Superior temporal gyrus (tissue), 1 donor: Measurements from ENCODE around the gene IQUB.
"Not testable (repeated sequence)": the region's sequence is repeated elsewhere in the genome, so short reads cannot be mapped to it uniquely, and the experiment has no call there.

Experiments
- DNase-seq: peaks from one replicate; pipeline ENCODE4 v3.0.0-alpha.2; 2016; ENCODE audit errors: extremely low spot score

Gene IQUB

DNA sequence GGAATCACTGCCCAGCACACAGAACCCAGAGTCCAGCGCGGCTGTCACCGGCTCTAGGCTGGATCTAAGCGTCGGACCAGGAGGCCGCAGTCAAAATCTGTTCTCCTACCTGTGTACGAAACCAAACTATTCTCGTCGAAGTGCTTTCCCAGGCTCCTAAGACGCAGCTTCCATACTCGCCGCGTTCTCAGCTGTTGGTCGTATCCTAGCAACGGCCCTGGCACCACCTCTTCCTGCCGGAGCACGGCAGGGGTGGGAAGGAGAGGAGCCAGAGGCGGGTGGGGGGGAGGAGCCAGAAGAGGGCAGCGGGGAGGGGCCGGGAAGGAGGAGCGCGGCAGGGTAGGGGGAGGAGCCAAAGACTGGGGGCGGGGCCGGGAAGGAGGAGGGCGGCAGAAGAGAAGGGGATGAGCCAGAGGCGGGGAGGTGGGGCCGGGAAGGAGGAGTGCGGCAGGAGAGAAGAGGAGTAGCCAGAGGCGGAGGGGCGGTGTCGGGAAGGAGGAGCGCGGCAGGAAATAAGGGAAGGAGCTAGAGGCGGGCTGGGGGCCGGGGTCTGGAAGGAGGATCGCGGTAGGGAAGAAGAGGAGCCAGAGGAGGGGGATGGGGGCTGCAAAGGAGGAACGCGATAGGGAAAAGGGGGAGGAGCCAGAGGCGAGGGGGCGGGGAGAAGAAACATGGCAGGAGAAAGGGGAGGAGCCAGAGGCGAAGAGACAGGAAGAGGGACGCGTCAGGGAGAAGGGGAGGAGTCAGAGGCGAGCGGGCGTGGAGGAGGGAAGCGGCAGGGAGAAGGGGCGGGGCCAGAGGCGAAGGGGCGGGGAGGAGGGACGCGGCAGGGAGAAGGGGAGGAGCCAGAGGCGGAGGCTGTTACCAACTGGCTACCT, at the start of gene IQUB:
TSS of gene IQUB (minus strand) at position 213 of the 878 bp plus-strand sequence. CDS start 22,255 bp downstream, outside the sequence.
- peak; percentile 96 for DNase-seq

DNA sequence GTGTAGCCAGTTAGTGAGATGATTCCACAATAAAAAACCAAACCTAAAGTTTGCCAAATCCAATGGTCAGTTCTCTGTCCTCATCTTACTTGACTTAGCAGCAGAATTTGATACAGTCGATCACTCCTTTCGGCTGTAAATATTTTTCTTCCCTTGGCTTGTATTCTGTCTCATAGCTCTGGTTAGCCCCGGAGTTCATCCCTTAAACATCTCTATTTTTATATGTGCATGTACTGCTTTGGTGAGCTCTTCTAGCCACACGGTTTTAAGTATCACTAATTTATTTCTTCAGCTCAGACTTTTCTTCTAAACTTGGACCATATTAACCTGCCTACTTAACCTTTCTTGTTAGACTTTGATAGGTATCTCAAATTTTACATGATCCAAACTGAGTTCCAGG, 49.4 kb upstream of the IQUB start:
- DNase-seq, result no peak

DNA sequence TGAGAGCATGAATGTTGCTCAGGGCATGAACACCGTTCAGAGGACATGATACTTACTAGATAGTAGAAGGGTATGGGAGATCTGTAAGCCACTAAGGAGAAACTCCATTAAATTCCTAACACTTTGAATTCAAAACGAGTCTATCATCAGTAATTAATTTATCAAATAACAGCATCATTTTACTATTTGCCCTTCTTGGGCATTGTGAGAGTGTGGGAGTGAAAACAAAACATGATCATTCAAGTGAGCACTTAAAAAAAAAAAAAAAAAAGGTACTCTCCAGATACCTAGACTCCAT, 46.7 kb upstream of the IQUB start:
- DNase-seq, result no peak

DNA sequence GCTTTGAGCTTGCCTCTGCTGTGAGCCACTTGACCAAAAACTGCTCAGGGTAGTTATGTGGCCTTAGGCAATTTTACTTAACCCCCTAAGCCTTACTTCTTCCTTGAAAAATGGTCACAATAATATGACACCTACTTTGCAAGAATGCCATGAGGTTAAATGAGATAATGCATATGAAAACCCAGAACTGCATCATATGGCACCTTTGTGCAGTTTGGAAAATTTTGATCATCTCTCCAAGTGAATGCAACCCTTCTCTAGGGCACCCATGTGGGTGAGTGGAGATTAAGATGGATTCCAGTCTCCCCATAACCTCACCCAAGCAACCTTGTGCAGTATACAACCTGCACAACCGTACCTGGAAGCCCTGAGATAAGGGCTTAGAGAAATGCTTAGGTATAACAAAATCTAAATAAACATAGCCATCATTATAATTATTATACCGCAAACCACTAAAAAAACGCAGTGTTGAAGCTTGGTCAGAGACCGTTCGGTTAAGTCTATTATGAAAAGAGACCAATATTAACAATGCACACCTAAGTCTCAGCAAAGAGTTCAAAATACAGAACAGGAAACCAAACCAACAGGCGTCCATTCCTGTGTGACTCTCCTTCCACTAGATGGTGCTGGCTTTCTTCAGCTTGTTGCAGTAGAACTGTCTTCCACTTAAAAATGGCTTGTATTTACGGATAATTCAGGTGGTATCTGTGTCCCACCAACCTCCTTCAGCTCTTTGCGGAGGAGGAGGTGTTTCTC, 46.2 kb upstream of the IQUB start:
- DNase-seq, result peak; percentile 56

DNA sequence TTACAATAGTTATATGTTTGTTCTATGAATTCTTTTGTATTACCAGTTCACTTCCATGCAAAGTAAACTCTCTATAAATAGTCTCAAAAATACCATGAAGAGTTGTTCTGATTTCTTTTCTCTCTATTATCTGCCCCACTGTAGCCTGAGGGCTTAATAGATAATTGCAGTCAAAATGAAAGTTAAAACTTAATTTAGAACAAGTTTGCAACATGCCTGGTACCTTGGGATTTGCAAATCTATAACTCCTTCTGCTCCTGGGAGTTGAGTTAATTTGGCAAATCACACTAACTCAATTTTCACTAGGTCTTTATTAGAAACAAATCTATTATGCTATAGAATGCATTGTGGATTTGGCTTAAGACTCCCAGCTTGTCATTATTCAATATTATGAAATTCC, 45.0 kb upstream of the IQUB start:
- no peak for DNase-seq

DNA sequence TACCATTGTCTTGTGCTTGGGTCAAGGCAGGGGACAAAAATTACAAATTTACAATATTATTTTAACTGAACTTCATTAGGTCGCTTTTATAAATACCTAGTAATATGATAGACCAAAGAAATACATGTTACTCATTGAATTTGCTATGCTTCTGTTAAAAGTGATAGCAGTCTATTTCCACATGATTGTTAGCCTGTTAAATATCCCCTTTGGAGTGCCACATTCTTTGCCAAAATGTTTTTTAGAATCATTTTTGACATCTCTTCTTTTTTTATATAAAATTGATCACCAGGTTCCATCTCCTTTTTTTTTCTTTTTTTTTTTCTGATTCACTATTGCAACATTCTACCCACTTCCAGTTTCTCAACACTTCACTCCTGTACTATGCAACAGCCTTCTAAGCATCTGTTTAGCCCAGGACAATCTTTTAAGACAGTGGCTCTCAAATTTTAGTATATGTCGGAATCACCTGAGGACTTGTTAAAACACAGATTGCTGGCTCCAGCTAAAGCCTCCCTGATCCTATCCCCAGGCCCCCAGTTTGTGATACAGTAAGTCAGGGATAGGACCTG, 39.6 kb upstream of the IQUB start:
- DNase-seq, result no peak

DNA sequence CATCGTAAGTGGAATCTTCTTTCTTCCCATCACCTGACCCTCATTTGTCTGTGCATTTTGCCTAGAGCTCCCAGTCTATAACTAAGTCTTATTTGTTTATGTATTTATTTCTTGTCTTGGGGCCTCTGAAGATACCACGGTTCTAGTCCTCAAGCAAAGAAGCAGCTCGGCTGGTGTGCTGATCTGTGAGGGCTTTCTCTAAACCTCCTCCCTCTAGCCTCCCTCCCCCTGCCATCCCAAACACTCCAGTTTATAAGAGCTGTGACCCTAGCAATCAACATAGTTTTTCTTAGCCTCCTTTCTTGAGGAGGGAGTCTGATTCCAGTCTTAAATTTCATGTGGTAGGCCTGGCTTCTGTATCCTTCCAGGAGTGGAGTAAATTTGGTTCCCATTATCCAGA, 38.9 kb upstream of the IQUB start:
- no peak for DNase-seq

DNA sequence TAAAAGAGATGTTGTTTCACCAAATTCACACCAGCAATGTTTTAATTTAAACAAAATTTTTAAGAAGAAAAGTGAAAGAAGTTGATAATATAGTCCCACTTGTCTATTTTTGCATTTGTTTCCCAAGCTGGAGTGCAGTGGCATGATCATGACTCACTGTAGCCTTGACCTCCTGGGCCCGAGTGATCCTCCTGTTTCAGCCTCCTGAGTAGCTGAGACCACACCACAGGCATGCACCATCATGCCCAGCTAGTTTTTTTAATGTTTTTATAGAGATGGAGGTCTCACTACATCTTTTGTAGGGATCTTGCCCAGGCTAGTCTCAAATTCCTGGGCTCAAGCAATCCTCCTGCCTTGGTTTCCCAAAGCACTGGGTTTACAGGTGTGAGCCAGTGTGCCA, 37.3 kb upstream of the IQUB start:
- DNase-seq, result no peak

DNA sequence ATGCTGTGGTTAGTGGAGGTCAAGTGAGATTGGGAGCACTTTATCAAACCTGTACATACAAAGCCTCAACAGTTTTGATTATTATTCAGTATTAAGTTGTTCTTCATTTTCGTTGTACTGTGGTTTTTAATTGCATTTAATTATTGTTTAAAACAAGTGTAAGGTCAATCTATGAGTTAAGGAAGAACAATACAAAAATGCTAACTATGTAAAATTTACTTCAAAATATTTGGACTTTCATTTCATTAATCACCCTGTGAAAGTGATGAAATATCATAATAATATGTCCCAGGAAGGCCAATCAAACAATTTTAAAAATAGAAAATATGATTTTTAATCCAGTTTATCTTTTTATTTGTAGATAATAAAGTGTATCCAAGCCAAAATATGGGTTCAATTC, 36.8 kb upstream of the IQUB start:
- DNase-seq, result no peak

DNA sequence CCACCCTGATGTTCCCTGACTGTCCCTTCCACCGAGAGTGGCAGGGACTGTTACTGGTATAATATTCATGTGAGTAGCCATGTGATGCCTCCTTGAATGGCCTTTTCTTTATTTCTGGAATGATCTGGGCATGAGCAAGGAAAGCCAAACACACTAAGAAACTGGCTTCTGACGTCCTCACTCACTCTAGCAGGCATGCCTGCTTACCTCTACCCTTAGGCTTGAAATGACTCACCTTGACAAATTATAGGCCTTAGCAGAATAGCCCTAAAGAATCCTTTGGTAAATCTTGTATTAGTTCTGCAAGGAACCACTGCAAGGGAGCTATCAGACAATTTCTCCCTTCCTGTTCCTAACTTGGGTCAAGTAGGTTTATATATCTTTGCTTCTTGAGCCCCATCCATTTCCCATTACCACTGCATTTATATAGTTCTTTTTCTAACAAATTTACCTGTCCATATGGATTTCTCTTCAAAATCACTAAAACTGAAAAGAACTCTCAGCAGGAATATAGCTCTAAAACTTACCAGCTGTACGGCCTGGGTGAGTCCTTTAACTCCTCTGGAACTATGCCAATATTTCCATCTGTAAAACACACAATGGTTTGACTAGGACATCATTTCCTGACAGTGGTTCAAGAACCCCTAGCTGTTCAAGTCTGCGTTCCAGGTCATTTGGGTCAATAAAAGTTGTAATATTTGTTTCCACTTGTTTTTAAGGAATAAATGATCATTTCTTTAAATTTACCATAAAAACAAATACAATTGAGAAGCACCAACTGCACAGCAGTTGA, 36.2 kb upstream of the IQUB start:
- DNase-seq, result no peak

DNA sequence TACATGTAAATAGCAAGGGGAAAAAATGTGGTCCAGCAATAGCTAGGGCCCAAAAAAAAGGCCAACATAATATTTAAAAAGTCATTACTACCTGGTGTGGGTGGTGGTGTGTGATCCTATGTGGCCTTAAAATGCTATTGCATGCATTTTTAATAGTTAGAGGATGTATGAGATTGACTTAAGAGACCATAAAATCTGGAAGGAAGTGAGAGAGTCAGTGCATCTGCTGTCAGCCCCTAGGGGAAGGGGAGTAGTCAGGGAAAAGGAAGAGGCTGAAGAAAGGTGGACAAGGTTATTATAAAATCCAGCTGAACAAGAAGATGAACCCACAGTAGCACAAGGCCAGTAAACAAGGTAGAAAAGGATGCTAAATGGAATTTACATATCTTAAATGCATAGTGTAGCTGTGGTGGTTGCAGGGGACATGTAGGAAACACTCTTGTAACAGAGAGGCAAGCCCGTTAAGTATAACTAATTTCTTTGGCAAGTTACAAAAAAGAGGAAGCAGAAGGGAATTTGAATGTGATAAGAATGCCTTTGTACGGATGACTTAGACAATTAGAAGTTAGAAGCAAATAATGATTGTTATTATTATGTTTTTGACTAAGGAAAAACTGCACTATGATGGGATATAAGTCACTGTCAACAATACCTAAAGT, 35.1 kb upstream of the IQUB start:
- no peak for DNase-seq

DNA sequence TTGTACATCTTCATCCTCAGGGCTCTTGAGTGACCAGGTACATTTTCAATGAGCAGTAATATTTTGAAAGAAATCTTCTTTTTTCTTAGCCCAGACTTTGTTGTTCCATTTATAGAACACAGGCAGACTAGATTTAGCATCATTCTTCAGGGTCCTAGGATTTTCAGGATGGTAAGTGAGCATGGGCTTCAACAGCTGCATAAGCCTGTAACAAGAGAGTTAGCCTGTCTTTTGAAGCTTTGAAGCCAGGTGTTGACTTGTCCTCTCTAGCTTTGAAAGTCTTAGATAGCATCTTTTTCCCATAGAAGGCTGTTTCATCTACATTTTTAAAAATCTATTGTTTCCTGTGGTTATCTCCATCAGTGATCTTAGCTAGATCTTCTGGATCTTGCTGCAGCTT, 27.7 kb upstream of the IQUB start:
- DNase-seq, result no peak

DNA sequence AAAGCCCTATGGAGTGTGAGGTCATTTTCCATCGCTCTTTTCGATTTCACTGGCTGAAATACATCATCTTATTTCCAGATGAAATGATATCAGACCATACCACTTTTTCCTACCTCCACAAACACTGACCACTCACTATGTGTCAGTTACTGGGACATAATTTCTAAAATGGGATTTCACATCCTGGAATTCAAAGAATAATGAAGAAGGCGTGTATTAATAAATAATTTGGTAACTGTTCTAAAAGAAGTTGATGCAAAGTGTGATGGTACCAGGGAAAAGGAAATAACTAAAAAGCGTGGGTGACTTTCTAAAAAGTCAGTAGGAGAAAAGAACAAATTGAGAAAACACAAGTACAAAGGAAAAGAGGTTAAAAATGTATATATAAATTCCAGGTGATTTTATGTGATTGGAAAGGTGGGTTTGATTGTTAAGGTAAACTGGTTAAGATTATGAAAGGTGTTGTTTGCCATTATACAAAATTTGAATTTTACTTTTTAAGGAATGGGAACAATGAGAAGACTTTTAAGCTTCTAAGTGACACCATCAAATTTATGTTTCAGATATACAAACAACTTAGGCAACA, 24.0 kb upstream of the IQUB start:
- no peak for DNase-seq

DNA sequence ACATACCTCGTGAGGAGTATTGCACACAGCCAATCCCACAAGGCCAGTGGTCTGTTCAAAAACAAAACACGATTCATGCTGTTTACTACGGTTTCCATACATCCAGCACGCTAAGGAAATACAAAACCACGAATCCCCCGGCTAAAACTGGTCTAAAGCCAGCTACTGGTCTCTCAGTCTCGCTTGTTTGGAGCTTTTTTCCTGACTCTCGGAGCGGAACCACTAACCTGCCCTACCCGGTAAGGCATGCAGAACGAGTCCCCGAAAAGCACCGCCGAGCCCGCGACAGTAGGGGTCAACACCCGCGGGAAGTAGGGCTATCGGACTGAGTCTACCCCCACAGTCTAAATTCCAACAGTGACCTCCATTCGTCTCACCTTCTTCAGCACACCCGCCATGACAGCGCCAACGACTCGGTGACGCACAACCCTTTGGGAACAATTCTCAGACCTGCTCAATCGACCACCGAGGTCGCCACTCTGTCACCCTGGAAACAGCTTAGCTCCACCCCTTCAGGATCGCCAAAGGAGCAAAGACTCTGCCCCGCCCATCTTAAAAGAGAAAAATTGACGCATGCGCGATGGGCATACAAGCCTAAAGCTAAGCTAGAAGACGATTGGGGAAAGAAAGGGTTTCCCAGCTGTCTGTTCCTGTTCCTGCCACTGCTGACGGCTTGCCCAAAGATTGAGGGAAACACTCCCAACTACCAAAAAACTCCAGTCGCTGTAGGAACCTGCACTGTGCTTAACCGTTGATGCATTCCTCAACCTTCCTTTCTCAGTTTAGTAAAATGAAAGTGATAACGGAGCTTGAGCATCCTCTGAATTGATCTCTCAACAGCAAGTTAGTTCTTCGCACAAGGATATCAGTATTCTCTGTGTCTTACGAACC, 23.2 kb upstream of the IQUB start, which contains the start of gene NDUFA5:
TSS of gene NDUFA5 (minus strand) at position 421 of the 891 bp plus-strand sequence. CDS start at position 398, 23 bp downstream.
- DNase-seq, result peak; percentile 100

DNA sequence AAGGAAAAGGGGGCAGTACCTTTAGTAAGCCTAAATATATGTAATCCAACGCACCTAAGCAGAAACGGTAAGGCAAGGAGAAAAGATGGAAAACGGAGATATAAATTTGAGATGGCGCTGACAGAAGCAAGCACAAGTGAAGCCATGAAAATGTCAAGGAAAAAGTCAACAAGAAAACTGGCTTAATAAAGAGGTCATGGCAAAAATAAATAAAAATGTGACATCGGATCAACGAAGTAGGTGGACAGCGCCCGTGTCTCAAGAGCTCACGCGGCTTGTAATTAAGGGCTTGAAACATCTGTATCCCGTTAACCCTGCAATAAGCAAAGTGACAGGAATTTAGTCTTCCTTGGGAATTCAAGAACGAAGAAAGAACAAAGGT, 22.6 kb upstream of the IQUB start:
- no peak for DNase-seq

DNA sequence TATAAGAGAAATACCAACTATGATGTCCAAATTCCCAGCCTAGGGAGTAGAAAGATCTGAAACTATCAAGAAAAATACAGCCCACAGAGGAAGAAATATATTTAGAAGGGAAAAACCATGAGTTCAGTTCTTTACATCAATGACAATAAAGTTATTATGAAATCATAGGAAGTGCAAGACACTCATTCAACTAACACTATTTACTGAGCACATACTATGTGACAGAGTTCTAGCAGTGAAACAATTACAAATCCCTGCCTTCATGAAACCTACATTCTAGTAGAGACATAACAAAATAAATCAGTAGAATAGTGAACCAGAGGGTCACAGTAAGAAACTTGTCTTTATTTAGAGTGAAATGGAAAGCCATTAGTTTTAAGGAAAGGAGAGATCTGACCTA, 21.1 kb upstream of the IQUB start:
- DNase-seq, result no peak

DNA sequence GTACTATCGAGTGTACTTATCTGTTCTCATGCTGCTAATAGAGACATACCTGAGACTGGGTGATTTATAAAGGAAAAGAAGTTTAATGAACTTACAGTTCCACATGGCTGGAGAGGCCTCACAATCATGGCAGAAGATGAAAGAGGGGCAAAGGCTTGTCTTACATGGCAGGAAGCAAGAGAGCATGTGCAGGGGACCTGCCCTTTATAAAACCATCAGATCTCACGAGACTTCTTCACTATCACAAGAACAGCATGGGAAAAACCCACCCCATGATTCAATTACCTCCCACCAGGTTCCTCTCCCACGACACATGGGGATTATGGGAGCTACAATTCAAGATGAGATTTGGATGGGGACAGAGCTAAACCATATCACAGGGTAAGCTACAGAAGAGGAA, 18.8 kb upstream of the IQUB start:
- no peak for DNase-seq

DNA sequence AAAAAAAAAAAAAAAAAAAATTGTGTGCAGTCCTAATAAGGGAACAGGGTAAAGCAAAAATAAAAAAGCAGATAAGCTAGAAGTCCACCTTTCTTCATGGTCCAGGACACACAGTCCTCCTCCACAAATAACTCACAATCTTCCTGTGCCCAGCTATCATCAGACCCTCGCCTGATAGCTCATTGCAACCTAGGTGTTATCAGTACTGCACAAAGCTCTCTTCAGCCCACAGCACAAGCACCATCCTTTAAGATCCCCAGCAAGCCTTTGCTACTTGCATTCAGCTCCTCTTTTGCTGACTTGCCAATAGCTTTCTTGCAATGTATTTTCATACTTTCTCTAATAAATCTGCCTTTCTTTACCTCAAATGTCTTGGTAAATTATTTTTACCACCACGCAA, 18.2 kb upstream of the IQUB start:
- no peak for DNase-seq

DNA sequence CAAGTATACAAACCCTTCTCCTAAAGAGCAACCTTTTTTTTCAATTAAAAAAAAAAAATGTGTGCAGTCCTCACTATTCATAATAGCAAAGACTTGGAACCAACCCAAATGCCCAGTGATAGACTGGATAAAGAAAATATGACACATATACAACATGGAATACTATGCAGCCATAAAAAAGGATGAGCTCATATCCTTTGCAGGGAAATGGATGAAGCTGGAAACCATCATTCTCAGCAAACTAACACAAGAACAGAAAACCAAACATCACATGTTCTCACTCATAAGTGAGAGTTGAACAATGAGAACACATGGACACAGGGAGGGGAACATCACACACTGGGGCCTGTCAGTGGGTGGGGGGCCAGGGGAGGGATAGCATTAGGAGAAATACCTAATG, 17.7 kb upstream of the IQUB start:
- DNase-seq, result not testable (repeated sequence)

DNA sequence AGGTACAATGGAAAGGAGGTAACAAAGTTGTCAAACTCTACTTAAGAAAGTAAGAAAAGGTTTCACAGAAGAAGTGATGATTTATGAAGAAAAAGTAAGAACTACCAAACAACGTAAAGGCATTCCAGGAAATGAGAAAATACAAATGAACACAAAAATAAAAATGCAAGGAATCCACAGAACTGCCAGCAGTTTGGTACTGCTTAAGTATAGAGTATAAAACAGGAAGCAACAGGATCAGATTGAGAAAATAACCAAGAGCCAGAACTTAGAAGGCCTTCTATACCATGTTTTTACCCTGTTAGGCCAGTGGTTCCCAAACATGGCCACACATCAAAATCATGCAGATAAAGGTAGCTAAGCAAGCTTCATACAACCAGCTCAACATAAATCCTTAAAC, 14.0 kb upstream of the IQUB start:
- DNase-seq, result no peak
